IMR-90 (cell line): ENCODE measurements around the gene GTF2H4. TPM values are rescaled to one million over a fixed set of nuclear protein-coding genes. Genes with fewer than 3 reads are reported as not detected.
A peak's percentile ranks its signal among the peaks of the same experiment; 100 is the strongest.

ENCODE experiments used
- ATAC-seq: fragments of 200-7000 bp; cut with Tn5 transposase; 2 replicates; pipeline ENCODE4 v1.9.1; 2020; ENCODE audit warnings: low read depth, mild to moderate bottlenecking, moderate library complexity
- BruUV-seq: library from RNA; stranded (reverse); fragments of 400-500 nt; replicated peaks from 2 replicates; lab custom pipeline; 2021; lab: Mats Ljungman, UMichigan
- CTCF ChIA-PET: fragments of 300-600 bp; formaldehyde crosslinking; extraction: SDS; loops from one replicate; lab custom pipeline; 2021; ENCODE audit warnings: antibody characterized with exemption; lab: Yijun Ruan, JAX
- POLR2A ChIA-PET: fragments of 300-600 bp; sonication (Branson Sonifier 250); formaldehyde crosslinking; loops from one replicate; lab custom pipeline; 2022; ENCODE audit warnings: antibody characterized with exemption; ENCODE audit not compliant: unreplicated experiment; lab: Charles Lee
- DNase-seq: peaks from one replicate; pipeline ENCODE4 v3.0.0; 2013
- H2AFZ ChIP-seq: replicated peaks from 2 replicates; pipeline ENCODE3; 2013; ENCODE audit warnings: low read length, mild to moderate bottlenecking; ENCODE audit not compliant: poor library complexity
- H2AK5ac ChIP-seq: 2 replicates; pipeline ENCODE4 v1.6.1; 2013; ENCODE audit warnings: low read depth, low read length, inconsistent platforms
- H2AK9ac ChIP-seq: replicated peaks from 2 replicates; pipeline ENCODE3; 2013; ENCODE audit warnings: mild to moderate bottlenecking, low read depth, low read length, moderate library complexity; ENCODE audit not compliant: poor library complexity
- H2BK120ac ChIP-seq: 2 replicates; pipeline ENCODE4 v1.6.1; 2013; ENCODE audit warnings: low read depth, low read length, inconsistent platforms
- H2BK15ac ChIP-seq: 3 replicates; pipeline ENCODE4 v1.6.1; 2013; ENCODE audit warnings: low read depth, low read length, inconsistent platforms
- H2BK20ac ChIP-seq: 2 replicates; pipeline ENCODE4 v1.6.1; 2013; ENCODE audit warnings: low read depth, mild to moderate bottlenecking, inconsistent platforms, low read length, moderate library complexity
- H2BK5ac ChIP-seq: 2 replicates; pipeline ENCODE4 v1.6.1; 2013; ENCODE audit warnings: mild to moderate bottlenecking, low read depth, low read length, inconsistent platforms; ENCODE audit not compliant: poor library complexity, severe bottlenecking
- H3K14ac ChIP-seq: replicated peaks from 2 replicates; pipeline ENCODE4 v1.6.1; 2013; ENCODE audit warnings: low read depth, low read length, inconsistent platforms
- H3K18ac ChIP-seq: 2 replicates; pipeline ENCODE4 v1.6.1; 2013; ENCODE audit warnings: low read depth, low read length, control low read depth
- H3K23ac ChIP-seq: 2 replicates; pipeline ENCODE4 v1.6.1; 2013; ENCODE audit warnings: low read depth, low read length, inconsistent platforms
- H3K27ac ChIP-seq: 2 replicates; pipeline ENCODE4 v1.5.1; 2013; ENCODE audit warnings: mild to moderate bottlenecking, control low read depth, low read length; ENCODE audit not compliant: insufficient read depth
- H3K27me3 ChIP-seq: 2 replicates; pipeline ENCODE4 v1.6.1; 2013; ENCODE audit warnings: low read length; ENCODE audit not compliant: control insufficient read depth, insufficient read depth
- H3K36me3 ChIP-seq: 2 replicates; pipeline ENCODE4 v1.6.1; 2013; ENCODE audit warnings: low read length, mixed read lengths; ENCODE audit not compliant: control insufficient read depth, insufficient read depth
- H3K4ac ChIP-seq: 2 replicates; pipeline ENCODE4 v1.6.1; 2013; ENCODE audit warnings: low read depth, low read length, inconsistent platforms
- H3K4me1 ChIP-seq: 2 replicates; pipeline ENCODE4 v1.6.1; 2013; ENCODE audit warnings: low read length, mixed read lengths; ENCODE audit not compliant: control insufficient read depth, insufficient read depth
- H3K4me2 ChIP-seq: 2 replicates; pipeline ENCODE4 v1.6.1; 2013; ENCODE audit warnings: low read depth, mild to moderate bottlenecking, control low read depth, low read length, moderate library complexity
- H3K4me3 ChIP-seq: 2 replicates; pipeline ENCODE4 v1.5.1; 2013; ENCODE audit warnings: low read depth, mild to moderate bottlenecking, control low read depth, low read length, moderate library complexity; ENCODE audit not compliant: insufficient read depth
- H3K56ac ChIP-seq: 2 replicates; pipeline ENCODE4 v1.6.1; 2013; ENCODE audit warnings: low read length, inconsistent platforms; ENCODE audit not compliant: insufficient read depth; ENCODE audit errors: extremely low read depth
- H3K79me1 ChIP-seq, 2 experiments: 2 replicates each; pipeline ENCODE4 v1.6.1; 2013; ENCODE audit warnings: low read length in 2 of 2, inconsistent platforms in 1 of 2, low read depth in 1 of 2
- H3K9ac ChIP-seq: 2 replicates; pipeline ENCODE4 v1.6.1; 2013; ENCODE audit warnings: low read depth, low read length, control low read depth
- H3K9me1 ChIP-seq: 2 replicates; pipeline ENCODE4 v1.6.1; 2013; ENCODE audit warnings: low read length, inconsistent platforms; ENCODE audit not compliant: insufficient read depth
- H3K9me3 ChIP-seq: 2 replicates; pipeline ENCODE4 v1.6.1; 2013; ENCODE audit warnings: low read length; ENCODE audit not compliant: control insufficient read depth, insufficient read depth
- H4K20me1 ChIP-seq: 2 replicates; pipeline ENCODE4 v1.6.1; 2013; ENCODE audit warnings: low read length, inconsistent platforms; ENCODE audit not compliant: insufficient read depth
- H4K5ac ChIP-seq: 2 replicates; pipeline ENCODE4 v1.6.1; 2013; ENCODE audit warnings: mild to moderate bottlenecking, low read depth, low read length, control low read depth
- H4K8ac ChIP-seq, 2 experiments: 2 replicates each; pipeline ENCODE4 v1.6.1; 2013; ENCODE audit warnings: low read depth in 2 of 2, low read length in 2 of 2, control low read depth in 1 of 2, inconsistent platforms in 1 of 2
- H4K91ac ChIP-seq: 2 replicates; pipeline ENCODE4 v1.6.1; 2013; ENCODE audit warnings: low read depth, low read length, inconsistent platforms; ENCODE audit not compliant: insufficient read depth
- BHLHE40 ChIP-seq: fragments of 150-350 bp; IDR thresholded peaks from 2 replicates; pipeline ENCODE4 v1.6.1; 2016; ENCODE audit warnings: mild to moderate bottlenecking, low read depth, low read length
- CEBPB ChIP-seq: IDR thresholded peaks from 2 replicates; pipeline ENCODE4 v1.6.1; 2012; ENCODE audit warnings: low read depth, low read length, improper control_type of control experiment
- CHD1 ChIP-seq: IDR thresholded peaks from 2 replicates; pipeline ENCODE4 v1.6.1; 2012; ENCODE audit warnings: low read depth, low read length, improper control_type of control experiment
- CTCF ChIP-seq: conservative IDR thresholded peaks from 2 replicates; pipeline ENCODE4 v1.5.1; 2012; ENCODE audit warnings: mild to moderate bottlenecking, low read depth, low read length, improper control_type of control experiment
- ELK1 ChIP-seq: fragments of 150-350 bp; IDR thresholded peaks from 2 replicates; pipeline ENCODE4 v1.6.1; 2016; ENCODE audit warnings: low read depth, mild to moderate bottlenecking, low read length, moderate library complexity, borderline replicate concordance
- FOS ChIP-seq: fragments of 150-350 bp; IDR thresholded peaks from 2 replicates; pipeline ENCODE4 v1.6.1; 2016; ENCODE audit warnings: low read depth, low read length
- MAFK ChIP-seq: IDR thresholded peaks from 2 replicates; pipeline ENCODE4 v1.6.1; 2012; ENCODE audit warnings: low read depth, low read length, improper control_type of control experiment
- MAZ ChIP-seq: IDR thresholded peaks from 2 replicates; pipeline ENCODE4 v1.6.1; 2012; ENCODE audit warnings: low read depth, mild to moderate bottlenecking, low read length, improper control_type of control experiment, moderate library complexity, borderline replicate concordance
- MXI1 ChIP-seq: IDR thresholded peaks from 2 replicates; pipeline ENCODE4 v1.6.1; 2012; ENCODE audit warnings: low read depth, mild to moderate bottlenecking, low read length, moderate library complexity, borderline replicate concordance
- NFE2L2 ChIP-seq: fragments of 150-350 bp; IDR thresholded peaks from 2 replicates; pipeline ENCODE4 v1.6.1; 2016; ENCODE audit warnings: low read depth, mild to moderate bottlenecking, low read length
- POLR2A ChIP-seq: IDR thresholded peaks from 2 replicates; pipeline ENCODE4 v1.6.1; 2012; ENCODE audit warnings: mild to moderate bottlenecking, low read depth, low read length
- RAD21 ChIP-seq: IDR thresholded peaks from 2 replicates; pipeline ENCODE4 v1.6.1; 2012; ENCODE audit warnings: low read length, improper control_type of control experiment
- RCOR1 ChIP-seq: IDR thresholded peaks from 2 replicates; pipeline ENCODE4 v1.6.1; 2012; ENCODE audit warnings: mild to moderate bottlenecking, low read length, improper control_type of control experiment; ENCODE audit not compliant: insufficient replicate concordance
- RFX5 ChIP-seq: IDR thresholded peaks from 2 replicates; pipeline ENCODE4 v1.8.0; 2012; ENCODE audit warnings: low read depth, mild to moderate bottlenecking, low read length, moderate library complexity
- SMC3 ChIP-seq: fragments of 150-350 bp; IDR thresholded peaks from 2 replicates; pipeline ENCODE4 v1.6.1; 2016; ENCODE audit warnings: low read depth, mild to moderate bottlenecking, antibody characterized with exemption, low read length, moderate library complexity
- WGBS, 2 experiments: methylation state at CpG; one replicate each; pipeline versions ENCODE4 v1.1.5 to v1.1.7; 2013; ENCODE audit warnings: missing lambda C conversion rate in 2 of 2; ENCODE audit not compliant: insufficient read length in 1 of 2; ENCODE audit errors: extremely low coverage in 2 of 2; 5-methylcytosine and 5-hydroxymethylcytosine counted together
- dilution Hi-C: fragments of 300-500 bp; cut with HindIII; formaldehyde crosslinking; loops from one replicate; pipeline ENCODE4 v1.14.3; 2018; ENCODE audit warnings: low sequenced_read_pairs; ENCODE audit not compliant: unreplicated experiment
- in situ Hi-C: fragments of 300-500 bp; cut with MboI; formaldehyde crosslinking; loops from 3 replicates; pipeline ENCODE4 v1.14.3; 2019; ENCODE audit warnings: low sequenced_read_pairs, inconsistent platforms, mixed read lengths
- intact Hi-C: fragments of 100-400 bp; cut with micrococcal nuclease; formaldehyde crosslinking; loops from 2 replicates; pipeline ENCODE4 v1.10.0; 2022
- polyA plus RNA-seq, 3 experiments: library from polyadenylated mRNA; depleted of rRNA; stranded (reverse); fragments of >200 nt; gene quantifications; 2 replicates each; pipeline ENCODE4 v1.2.3, GENCODE V29; 2012; ENCODE audit warnings: low replicate concordance in 1 of 3
- total RNA-seq: library from RNA; depleted of rRNA; stranded (reverse); fragments of >200 nt; gene quantifications from 2 replicates; pipeline ENCODE4 v1.2.3, GENCODE V29; 2012

GTF2H4 gene
- total and polyA plus RNA-seq, 2 of the 4 experiments (the other 2 are of a cell fraction) = 13.4 to 30.8 TPM

- CTCF ChIA-PET = interaction anchor here (1.2 kb wide), 1 partner anchor 42 kb away, joined by 3 read pairs; no protein-coding TSS in a partner anchor
- Histone ChIP-seq H3K56ac (no peak overlapping the region), H4K8ac (no peak overlapping the region), H3K9me3 (peaks cover 6% of the 10 kb centered on the region), H3K23ac (no peak overlapping the region; the same call in 1 of the 2 replicates), H3K4ac (no peak overlapping the region), H4K91ac (no peak overlapping the region), H3K36me3 (no peaks in the 10 kb centered on the region), H2BK120ac (no peak overlapping the region), H2BK5ac (no peak overlapping the region), H2AK9ac (peak overlapping the region; percentile 30), H2AK5ac (no peak overlapping the region), H3K27ac (no peak overlapping the region), H2BK20ac (no peak overlapping the region), H3K4me3 (peak overlapping the region; percentile 33; the same call in 1 of the 2 replicates), H2AFZ (peak overlapping the region; percentile 81), H3K14ac (no peak overlapping the region), H3K4me1 (no peaks in the 10 kb centered on the region), H4K5ac (peak overlapping the region; percentile 25; the same call in 1 of the 2 replicates), H2BK15ac (no peak overlapping the region), H3K4me2 (peak overlapping the region; percentile 71), H4K20me1 (no peaks in the 10 kb centered on the region), H3K9me1 (peaks cover 6% of the 10 kb centered on the region; the same call in 1 of the 2 replicates), H3K18ac (no peak overlapping the region), H3K9ac (no peak overlapping the region), H3K79me1 (no peaks in the 10 kb centered on the region), H3K27me3 (peaks cover 73% of the 10 kb centered on the region)
- intact Hi-C loops = no loop called here
- peak; percentile 4 for DNase-seq
- 10% methylated on average over 24 of the region's 46 CpGs; no CpG with 5 or more reads in 1 of the 2 experiments for WGBS, 2 experiments
- dilution Hi-C loops = no loop called here
- BruUV-seq = no TSS peak
- in situ Hi-C loops = no loop called here
- ATAC-seq = peak; percentile 66
- POLR2A ChIA-PET = no interaction called here
- no peak for TF ChIP-seq ELK1
- no peak for TF ChIP-seq MAFK
- no peak for TF ChIP-seq CTCF
- no peak for TF ChIP-seq NFE2L2
- no peak for TF ChIP-seq POLR2A
- TF ChIP-seq CHD1 = no peak
- no peak for TF ChIP-seq RAD21
- no peak for TF ChIP-seq RFX5
- no peak for TF ChIP-seq MXI1
- TF ChIP-seq SMC3 = no peak
- no peak for TF ChIP-seq BHLHE40
- no peak for TF ChIP-seq RCOR1
- TF ChIP-seq CEBPB = no peak
- no peak for TF ChIP-seq FOS
- TF ChIP-seq MAZ = no peak
These were observed 47.5 kb downstream of the GTF2H4 start for GRCh38 chr6:30955367-30956042.
